Medulla oblongata (tissue), 1 donor: ENCODE data around the gene CCDC144A.
"Not testable (repeated sequence)": the region's sequence is repeated elsewhere in the genome, so short reads cannot be mapped to it uniquely, and the experiment has no call there.

Experiments
- DNase-seq: peaks from one replicate; pipeline ENCODE4 v3.0.0-alpha.2; 2015; ENCODE audit errors: extremely low spot score

CCDC144A gene

DNA sequence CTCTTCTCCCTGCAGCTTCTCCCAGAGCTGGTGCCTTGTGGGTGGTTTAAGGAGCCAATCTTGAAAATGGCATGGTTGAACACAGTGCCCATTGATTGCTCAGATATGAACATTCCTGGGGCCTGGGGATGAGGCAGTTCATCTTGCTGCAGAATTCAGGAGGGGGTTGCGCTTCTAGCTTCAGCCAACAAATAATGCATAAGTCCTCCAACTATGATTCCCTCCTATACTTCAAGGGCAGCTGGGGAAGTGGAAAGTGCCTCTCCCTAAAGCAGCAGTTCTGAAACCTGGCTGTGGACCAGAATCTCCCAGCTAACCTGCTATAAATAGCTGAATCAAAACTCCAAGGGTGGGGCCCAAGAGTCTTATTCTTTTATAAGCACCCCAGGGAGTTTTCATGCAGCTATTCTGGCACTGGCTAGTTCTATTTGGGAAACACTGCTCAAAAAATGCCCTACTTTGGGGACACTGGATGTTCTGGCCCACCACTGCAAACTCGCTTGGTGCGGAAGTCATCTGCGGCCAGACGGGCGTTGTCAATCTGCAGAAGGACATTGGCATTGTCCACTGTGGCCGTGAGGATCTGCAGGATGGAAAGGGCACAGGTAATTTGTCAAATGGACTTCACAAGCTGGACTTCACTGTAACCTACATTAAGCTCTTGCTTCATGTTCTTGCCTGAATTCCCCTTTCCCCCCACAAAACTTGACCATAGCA, 130.3 kb downstream of the CCDC144A start:
- DNase-seq, result no peak

DNA sequence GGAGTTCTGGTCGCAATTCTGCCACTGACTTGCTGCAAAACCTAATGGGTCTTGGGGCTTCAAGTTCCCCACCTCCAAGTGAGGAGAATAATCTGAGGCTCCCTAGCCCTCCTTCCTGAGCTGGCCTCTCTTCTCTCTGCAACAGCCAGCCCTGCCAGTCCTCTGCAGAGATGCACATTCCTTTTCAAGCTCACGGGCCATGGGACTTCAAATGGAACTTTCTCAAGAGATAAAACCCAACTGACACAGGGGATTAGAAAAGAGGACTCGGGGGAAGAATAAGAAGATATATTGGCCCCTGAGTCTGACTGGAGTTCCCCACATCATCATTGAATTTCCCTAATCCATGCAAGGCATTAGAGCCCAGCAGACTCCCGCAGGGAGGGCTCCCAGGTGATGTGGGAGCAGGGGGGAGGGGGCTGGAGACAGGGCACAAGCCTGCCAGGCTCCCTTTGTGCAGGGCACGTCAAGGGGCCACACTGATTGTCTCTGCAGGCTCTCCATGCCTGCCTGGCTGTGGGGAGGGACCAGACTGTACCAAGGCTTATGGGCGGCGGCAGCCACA, 131.0 kb downstream of the CCDC144A start:
- DNase-seq, result no peak

DNA sequence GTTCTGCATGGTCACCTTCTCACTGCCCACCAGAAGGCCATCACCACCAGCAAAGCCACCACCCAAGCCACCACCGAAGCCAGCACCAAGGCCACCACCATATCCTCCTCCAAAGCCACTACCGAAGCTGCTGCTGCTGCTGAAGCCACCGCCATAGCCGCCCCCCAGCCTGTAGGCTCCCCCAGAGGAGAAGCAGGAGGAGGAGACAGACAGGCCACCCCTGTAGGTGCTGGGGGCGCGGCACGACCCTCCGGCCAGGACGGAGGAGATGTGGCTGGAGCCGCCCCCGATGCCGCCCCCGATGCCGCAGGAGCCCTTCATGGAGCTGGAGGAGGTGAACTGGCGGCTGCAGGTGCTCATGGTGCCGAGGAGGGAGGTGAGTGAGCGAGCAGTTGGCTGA, 132.1 kb downstream of the CCDC144A start:
- DNase-seq, result not testable (repeated sequence)

DNA sequence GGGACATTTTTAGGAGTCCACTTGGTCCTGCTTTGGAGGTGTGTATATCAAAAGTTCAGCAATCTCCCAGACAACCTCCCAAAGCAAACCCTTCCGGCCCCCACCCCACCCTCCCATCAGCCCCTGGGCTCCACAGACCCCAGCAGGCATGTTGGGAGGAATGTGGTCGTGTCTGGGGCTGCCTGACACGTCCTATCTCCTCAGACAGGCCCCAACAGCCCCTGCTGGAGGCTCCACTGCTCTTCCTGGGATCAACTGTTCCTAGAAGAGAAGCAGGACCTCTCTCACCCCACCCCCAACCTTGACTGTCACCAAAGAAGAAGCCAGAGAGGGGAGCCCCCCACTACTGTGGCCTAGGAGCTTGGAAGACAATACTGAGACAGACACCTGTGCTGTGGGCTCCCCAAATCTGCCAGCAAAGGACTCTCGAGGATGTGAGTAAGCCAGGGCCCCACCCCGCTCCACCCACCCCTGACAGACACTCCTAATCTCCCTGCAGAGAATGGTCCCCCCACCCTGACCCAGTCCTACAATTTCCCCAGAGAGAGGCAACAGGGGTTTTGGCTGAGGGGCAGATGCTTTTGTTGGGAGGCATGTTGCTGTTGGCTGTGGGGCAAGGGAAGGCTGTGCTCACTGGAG, 133.8 kb downstream of the CCDC144A start:
- DNase-seq, result not testable (repeated sequence)
